Neural cell (in vitro differentiated cells): ENCODE results near the gene EPHA1. TPM values are rescaled to one million over a fixed set of nuclear protein-coding genes. Genes with fewer than 3 reads are reported as not detected.

Experiments
- H2AFZ ChIP-seq: fragments of 200-600, 300-800 bp; sonication (generic), shearing (Covaris generic); 2 replicates; pipeline ENCODE4 v1.6.0; 2014; ENCODE audit warnings: low read depth, mild to moderate bottlenecking, antibody characterized with exemption, low read length, moderate library complexity
- H3F3A ChIP-seq: fragments of 200-600 bp; shearing (Covaris generic); 2 replicates; pipeline ENCODE4 v1.6.1; 2016; ENCODE audit warnings: mild to moderate bottlenecking, moderate library complexity, mixed read lengths, antibody characterized with exemption, low read length; ENCODE audit not compliant: insufficient read depth, poor library complexity, severe bottlenecking
- H3K27ac ChIP-seq: fragments of 200-600, 300-800 bp; sonication (generic), shearing (Covaris generic); 2 replicates; pipeline ENCODE4 v1.5.1; 2014; ENCODE audit warnings: mild to moderate bottlenecking, low read length, moderate library complexity
- H3K27me3 ChIP-seq: fragments of 300-800, 200-600 bp; sonication (generic), shearing (Covaris generic); 2 replicates; pipeline ENCODE4 v1.6.0; 2014; ENCODE audit warnings: mild to moderate bottlenecking, low read depth, low read length, moderate library complexity; ENCODE audit not compliant: insufficient read depth
- H3K36me3 ChIP-seq: fragments of 300-800, 200-600 bp; sonication (generic), shearing (Covaris generic); 2 replicates; pipeline ENCODE4 v1.5.1; 2014; ENCODE audit warnings: mild to moderate bottlenecking, antibody characterized with exemption, low read length, moderate library complexity; ENCODE audit not compliant: insufficient read depth
- H3K4me2 ChIP-seq: fragments of 300-800, 200-600 bp; sonication (generic), shearing (Covaris generic); 2 replicates; pipeline ENCODE4 v1.6.0; 2014; ENCODE audit warnings: mild to moderate bottlenecking, low read length
- H3K4me3 ChIP-seq: fragments of 300-800, 200-600 bp; sonication (generic), shearing (Covaris generic); 2 replicates; pipeline ENCODE4 v1.5.1; 2014; ENCODE audit warnings: mild to moderate bottlenecking, low read length, moderate library complexity
- H3K79me2 ChIP-seq: fragments of 200-600 bp; shearing (Covaris generic); replicated peaks from 2 replicates; pipeline ENCODE4 v1.6.0; 2014; ENCODE audit warnings: mild to moderate bottlenecking, low read length, moderate library complexity; ENCODE audit not compliant: insufficient read depth
- H3K9ac ChIP-seq: fragments of 300-800, 200-600 bp; sonication (generic), shearing (Covaris generic); 2 replicates; pipeline ENCODE4 v1.6.1; 2016; ENCODE audit warnings: mild to moderate bottlenecking, low read length, mixed read lengths
- H3K9me2 ChIP-seq: fragments of 200-600 bp; shearing (Covaris generic); 2 replicates; pipeline ENCODE4 v1.6.1; 2016; ENCODE audit warnings: mild to moderate bottlenecking, low read length, mixed read lengths; ENCODE audit not compliant: insufficient read depth
- H3K9me3 ChIP-seq: fragments of 200-600, 300-800 bp; sonication (generic), shearing (Covaris generic); 2 replicates; pipeline ENCODE4 v1.6.1; 2016; ENCODE audit warnings: mild to moderate bottlenecking, mixed run types, low read length, moderate library complexity, mixed read lengths
- H4K20me1 ChIP-seq: fragments of 200-600 bp; shearing (Covaris generic); 2 replicates; pipeline ENCODE4 v1.6.1; 2016; ENCODE audit warnings: mild to moderate bottlenecking, mixed run types; ENCODE audit not compliant: insufficient read depth
- CTCF ChIP-seq: fragments of 450-650 bp; IDR thresholded peaks from 2 replicates; pipeline ENCODE4 v1.5.1; 2014; ENCODE audit warnings: antibody characterized with exemption, mild to moderate bottlenecking, moderate library complexity; ENCODE audit not compliant: poor library complexity, severe bottlenecking
- EP300 ChIP-seq: fragments of 450-650 bp; conservative IDR thresholded peaks from 2 replicates; pipeline ENCODE4 v1.6.1; 2014; ENCODE audit warnings: antibody characterized with exemption, mild to moderate bottlenecking, moderate library complexity; ENCODE audit not compliant: poor library complexity, severe bottlenecking
- EZH2 ChIP-seq: fragments of 200-600, 300-800 bp; shearing (Covaris generic), sonication (generic); IDR thresholded peaks from 2 replicates; pipeline ENCODE4 v1.6.1; 2014; ENCODE audit warnings: antibody characterized with exemption, low read length, borderline replicate concordance, mild to moderate bottlenecking; ENCODE audit not compliant: insufficient read depth, poor library complexity, severe bottlenecking
- MXI1 ChIP-seq: fragments of 450-650 bp; conservative IDR thresholded peaks from 2 replicates; pipeline ENCODE4 v1.6.1; 2014; ENCODE audit warnings: antibody characterized with exemption, mild to moderate bottlenecking; ENCODE audit not compliant: poor library complexity, severe bottlenecking
- POLR2AphosphoS5 ChIP-seq: IDR thresholded peaks from 2 replicates; pipeline ENCODE4 v1.6.1; 2012
- RAD21 ChIP-seq: fragments of 450-650 bp; conservative IDR thresholded peaks from 2 replicates; pipeline ENCODE4 v1.6.1; 2014; ENCODE audit warnings: antibody characterized with exemption, mild to moderate bottlenecking, moderate library complexity
- SMC3 ChIP-seq: fragments of 450-650 bp; conservative IDR thresholded peaks from 2 replicates; pipeline ENCODE4 v1.6.1; 2014; ENCODE audit warnings: antibody characterized with exemption, mild to moderate bottlenecking, moderate library complexity; ENCODE audit not compliant: poor library complexity
- TAF1 ChIP-seq: IDR thresholded peaks from 2 replicates; pipeline ENCODE4 v1.6.1; 2012; ENCODE audit warnings: low read depth
- polyA plus RNA-seq: library from polyadenylated mRNA; depleted of rRNA; stranded (reverse); fragments of >200 nt; gene quantifications from 2 replicates; pipeline ENCODE4 v1.2.3, GENCODE V29; 2014
- TF ChIP-seq, protein P1 (sequence below): IDR thresholded peaks from 2 replicates; pipeline ENCODE4 v1.6.1; 2012; ENCODE audit warnings: borderline replicate concordance

EPHA1 gene
- polyA plus RNA-seq, 1 donor from 2014 or later: not detected

- H2AFZ ChIP-seq: no peak overlapping the region
- H4K20me1 ChIP-seq: no peaks in the 10 kb centered on the region
- TF ChIP-seq MXI1 (no peak), POLR2AphosphoS5 (no peak), SMC3 (no peak), EP300 (no peak), CTCF (no peak), RAD21 (no peak), EZH2 (no peak), TAF1 (no peak)
- TF ChIP-seq, protein P1, sequence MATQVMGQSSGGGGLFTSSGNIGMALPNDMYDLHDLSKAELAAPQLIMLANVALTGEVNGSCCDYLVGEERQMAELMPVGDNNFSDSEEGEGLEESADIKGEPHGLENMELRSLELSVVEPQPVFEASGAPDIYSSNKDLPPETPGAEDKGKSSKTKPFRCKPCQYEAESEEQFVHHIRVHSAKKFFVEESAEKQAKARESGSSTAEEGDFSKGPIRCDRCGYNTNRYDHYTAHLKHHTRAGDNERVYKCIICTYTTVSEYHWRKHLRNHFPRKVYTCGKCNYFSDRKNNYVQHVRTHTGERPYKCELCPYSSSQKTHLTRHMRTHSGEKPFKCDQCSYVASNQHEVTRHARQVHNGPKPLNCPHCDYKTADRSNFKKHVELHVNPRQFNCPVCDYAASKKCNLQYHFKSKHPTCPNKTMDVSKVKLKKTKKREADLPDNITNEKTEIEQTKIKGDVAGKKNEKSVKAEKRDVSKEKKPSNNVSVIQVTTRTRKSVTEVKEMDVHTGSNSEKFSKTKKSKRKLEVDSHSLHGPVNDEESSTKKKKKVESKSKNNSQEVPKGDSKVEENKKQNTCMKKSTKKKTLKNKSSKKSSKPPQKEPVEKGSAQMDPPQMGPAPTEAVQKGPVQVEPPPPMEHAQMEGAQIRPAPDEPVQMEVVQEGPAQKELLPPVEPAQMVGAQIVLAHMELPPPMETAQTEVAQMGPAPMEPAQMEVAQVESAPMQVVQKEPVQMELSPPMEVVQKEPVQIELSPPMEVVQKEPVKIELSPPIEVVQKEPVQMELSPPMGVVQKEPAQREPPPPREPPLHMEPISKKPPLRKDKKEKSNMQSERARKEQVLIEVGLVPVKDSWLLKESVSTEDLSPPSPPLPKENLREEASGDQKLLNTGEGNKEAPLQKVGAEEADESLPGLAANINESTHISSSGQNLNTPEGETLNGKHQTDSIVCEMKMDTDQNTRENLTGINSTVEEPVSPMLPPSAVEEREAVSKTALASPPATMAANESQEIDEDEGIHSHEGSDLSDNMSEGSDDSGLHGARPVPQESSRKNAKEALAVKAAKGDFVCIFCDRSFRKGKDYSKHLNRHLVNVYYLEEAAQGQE: no peak
- no peaks in the 10 kb centered on the region for H3F3A ChIP-seq
- H3K4me2 ChIP-seq: no peak overlapping the region
- no peaks in the 10 kb centered on the region for H3K9me2 ChIP-seq
- H3K27ac ChIP-seq: no peak overlapping the region
- no peaks in the 10 kb centered on the region for H3K9me3 ChIP-seq
- H3K79me2 ChIP-seq: no peaks in the 10 kb centered on the region
- H3K36me3 ChIP-seq: no peaks in the 10 kb centered on the region
- no peaks in the 10 kb centered on the region for H3K27me3 ChIP-seq
- H3K9ac ChIP-seq: no peak overlapping the region
- H3K4me3 ChIP-seq: no peak overlapping the region
Observed at GRCh38 chr7:143376396-143376795, 32.3 kb downstream of the EPHA1 start.

- Histone ChIP-seq H3F3A (no peaks in the 10 kb centered on the region), H3K9me2 (no peaks in the 10 kb centered on the region), H2AFZ (no peak overlapping the region), H3K27me3 (no peaks in the 10 kb centered on the region), H3K36me3 (no peaks in the 10 kb centered on the region), H3K4me3 (no peak overlapping the region), H3K4me2 (no peak overlapping the region), H4K20me1 (no peaks in the 10 kb centered on the region), H3K79me2 (no peaks in the 10 kb centered on the region), H3K9me3 (no peaks in the 10 kb centered on the region), H3K9ac (no peak overlapping the region), H3K27ac (no peak overlapping the region)
- TF ChIP-seq EP300 (no peak), TAF1 (no peak), SMC3 (no peak), POLR2AphosphoS5 (no peak), MXI1 (no peak), EZH2 (no peak), RAD21 (no peak), CTCF (no peak)
- TF ChIP-seq, protein P1: no peak
Observed at GRCh38 chr7:143375298-143376034, 33.2 kb downstream of the EPHA1 start.
